ENCODE results near the gene ABCC2.
"Not testable (repeated sequence)": the region's sequence is repeated elsewhere in the genome, so short reads cannot be mapped to it uniquely, and the experiment has no call there.

Gene ABCC2

GRCh38 chr10:99782447-99783286 is at the start of gene ABCC2:
Gene ABCC2, plus strand, starts transcription at chr10:99782640. Its CDS starts 205 bp downstream, at chr10:99782845.
- DNase-seq = no peak

DNA sequence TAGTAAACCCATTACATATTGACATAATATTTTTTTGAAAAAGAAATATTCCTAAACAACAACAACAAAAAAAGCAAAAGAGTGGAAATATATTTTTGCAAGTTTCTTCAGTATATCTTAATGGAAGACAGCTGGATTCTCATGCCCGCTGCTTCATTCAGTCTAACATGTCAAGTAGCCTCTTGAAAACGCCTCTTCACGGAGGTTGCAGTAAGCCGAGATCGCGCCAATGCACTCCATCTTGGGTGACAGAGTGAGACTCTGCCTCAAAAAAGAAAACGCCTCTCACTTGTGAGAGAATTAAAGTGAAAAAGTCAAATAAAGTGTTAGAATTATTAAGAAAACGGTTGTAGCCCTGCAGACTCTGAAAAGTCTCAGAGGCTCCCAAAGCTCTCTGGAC is 49.1 kb upstream of the ABCC2 start:
- DNase-seq = no peak

- not testable (repeated sequence) for DNase-seq
Measured at GRCh38 chr10:99734111-99734510, 48.3 kb upstream of the ABCC2 start.

DNA sequence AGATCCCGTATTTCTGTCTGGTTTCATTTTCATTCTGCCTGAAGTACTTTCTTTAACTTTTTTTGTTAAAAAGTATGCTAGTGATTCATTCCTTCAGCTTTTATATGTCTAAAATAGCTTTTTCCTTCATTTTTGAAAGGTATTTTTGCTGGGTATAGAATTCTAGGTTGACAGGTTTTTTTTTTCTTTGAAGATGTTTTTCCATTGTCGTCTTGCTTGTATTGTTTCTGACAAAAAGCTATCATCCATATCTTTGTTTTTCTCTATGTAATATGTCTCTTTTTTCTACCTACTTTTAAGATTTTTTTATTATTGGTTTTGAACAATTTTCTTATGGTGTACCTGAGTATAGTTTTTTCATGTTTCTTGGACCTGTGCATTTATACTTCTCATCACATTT is 42.2 kb upstream of the ABCC2 start:
- DNase-seq = no peak

GRCh38 chr10:99740933-99741559 is 41.4 kb upstream of the ABCC2 start:
- DNase-seq = no peak

DNA sequence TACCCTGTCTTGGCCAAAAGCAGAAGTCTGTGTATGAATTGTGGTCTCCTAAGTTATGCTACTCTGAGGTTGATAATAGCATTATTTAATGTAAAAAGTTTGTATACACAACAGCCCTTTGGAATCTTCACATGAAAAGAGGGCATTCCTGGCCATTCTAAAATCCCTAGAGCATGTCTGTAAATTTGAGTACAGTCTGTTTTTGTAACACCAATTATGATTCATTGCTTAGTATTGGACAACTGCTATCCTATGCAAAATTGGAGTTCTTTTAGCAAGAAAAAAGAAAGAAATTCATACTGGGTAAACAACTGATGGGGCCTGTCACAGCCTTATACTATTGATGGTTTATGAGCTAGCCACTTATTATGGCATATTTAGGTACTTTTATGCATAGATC is 40.2 kb upstream of the ABCC2 start:
- no peak for DNase-seq

- no peak for DNase-seq
Measured at GRCh38 chr10:99742701-99743100, 39.7 kb upstream of the ABCC2 start.

DNA sequence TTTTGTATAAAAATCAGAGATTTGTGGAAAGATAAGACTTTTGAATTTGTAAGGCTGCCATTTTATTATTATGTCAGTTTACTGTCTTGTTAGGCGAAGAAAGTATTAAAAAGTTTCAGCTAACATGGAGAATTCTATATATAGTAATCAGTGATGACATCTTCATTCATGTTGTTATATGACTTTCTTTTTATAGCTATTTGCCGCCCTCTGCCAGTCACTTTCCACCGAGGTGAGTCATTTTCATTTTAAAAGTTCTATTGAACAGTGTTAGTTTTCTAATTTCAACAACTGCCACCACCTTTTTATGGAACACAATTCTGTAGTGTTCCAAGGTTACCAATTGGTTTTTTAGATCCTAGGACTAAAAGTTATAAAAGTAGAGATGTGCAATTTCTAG is 38.6 kb upstream of the ABCC2 start:
- no peak for DNase-seq

- DNase-seq = not testable (repeated sequence)
Measured at GRCh38 chr10:99746166-99746565, 36.3 kb upstream of the ABCC2 start.

DNA sequence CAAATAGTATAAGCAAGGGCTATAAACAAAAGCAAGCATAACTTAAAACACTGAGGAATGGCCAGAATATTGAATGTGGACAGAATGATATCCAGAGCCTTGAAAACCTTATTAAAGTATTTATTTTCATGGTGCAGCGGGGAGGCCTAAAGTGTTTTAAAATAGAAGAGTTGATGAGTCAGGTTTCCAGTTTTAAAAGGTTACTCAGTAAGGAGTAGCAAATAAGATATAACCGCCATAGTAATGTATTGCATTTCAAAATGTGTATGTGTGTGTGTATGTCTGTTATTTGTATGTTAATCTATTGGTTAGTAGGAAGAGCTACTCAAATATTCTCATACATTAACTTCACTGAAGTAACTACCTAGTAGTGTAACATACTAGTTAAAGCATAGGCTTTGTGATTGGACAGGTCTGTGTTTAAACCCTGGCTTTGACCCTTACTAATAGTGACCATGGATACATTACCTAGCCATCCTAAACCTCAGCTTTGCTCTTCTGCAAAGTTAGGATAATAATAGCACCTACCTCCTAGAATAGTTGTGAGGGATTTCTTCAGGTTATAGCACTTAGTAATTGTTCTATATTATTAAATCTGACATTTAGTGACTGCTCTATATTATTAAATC is 33.5 kb upstream of the ABCC2 start:
- no peak for DNase-seq

DNA sequence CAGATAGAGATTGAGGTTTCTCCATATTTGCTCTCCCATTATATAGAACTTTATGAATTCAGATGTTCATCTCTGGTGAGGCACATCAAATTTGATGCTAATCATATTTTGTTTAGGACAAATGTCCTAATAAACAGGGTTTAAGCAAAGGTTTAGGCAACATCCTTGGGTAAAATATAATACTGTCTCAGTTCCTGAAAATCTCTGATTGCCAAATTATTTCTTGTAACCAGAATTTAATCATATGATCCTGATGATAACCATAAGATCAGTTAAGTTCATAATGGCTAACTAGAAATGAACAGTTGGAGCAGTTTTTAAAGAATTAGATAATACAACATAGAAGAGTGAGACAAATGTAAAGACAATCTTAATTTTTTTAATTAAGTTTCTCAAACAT is 31.8 kb upstream of the ABCC2 start:
- no peak for DNase-seq

GRCh38 chr10:99754670-99755069 is 27.8 kb upstream of the ABCC2 start:
- DNase-seq = no peak

GRCh38 chr10:99756159-99756558 is 26.3 kb upstream of the ABCC2 start:
- no peak for DNase-seq

- DNase-seq = no peak
Measured at GRCh38 chr10:99758211-99758891, 24.1 kb upstream of the ABCC2 start.

DNA sequence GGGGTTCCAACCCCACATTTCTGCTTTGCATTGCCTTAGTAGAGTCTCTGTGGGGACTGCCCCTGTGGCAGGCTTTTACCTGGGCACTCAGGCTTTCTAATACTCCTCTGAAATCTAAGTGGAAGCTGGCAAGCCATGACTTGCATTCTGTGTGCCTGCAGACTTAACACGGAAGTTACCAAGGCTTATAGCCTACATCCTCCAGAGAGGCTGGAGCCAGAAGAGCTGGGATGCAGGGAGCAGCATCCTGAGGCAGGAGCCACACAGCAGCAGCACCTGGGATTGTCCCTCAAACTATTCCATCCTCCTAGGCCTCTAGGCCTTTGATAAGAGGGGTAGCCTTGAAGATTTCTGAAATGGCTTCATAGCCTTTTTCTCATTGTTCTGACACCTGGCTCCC is 22.1 kb upstream of the ABCC2 start:
- DNase-seq = no peak

GRCh38 chr10:99761365-99761764 is 21.1 kb upstream of the ABCC2 start:
- no peak for DNase-seq

DNA sequence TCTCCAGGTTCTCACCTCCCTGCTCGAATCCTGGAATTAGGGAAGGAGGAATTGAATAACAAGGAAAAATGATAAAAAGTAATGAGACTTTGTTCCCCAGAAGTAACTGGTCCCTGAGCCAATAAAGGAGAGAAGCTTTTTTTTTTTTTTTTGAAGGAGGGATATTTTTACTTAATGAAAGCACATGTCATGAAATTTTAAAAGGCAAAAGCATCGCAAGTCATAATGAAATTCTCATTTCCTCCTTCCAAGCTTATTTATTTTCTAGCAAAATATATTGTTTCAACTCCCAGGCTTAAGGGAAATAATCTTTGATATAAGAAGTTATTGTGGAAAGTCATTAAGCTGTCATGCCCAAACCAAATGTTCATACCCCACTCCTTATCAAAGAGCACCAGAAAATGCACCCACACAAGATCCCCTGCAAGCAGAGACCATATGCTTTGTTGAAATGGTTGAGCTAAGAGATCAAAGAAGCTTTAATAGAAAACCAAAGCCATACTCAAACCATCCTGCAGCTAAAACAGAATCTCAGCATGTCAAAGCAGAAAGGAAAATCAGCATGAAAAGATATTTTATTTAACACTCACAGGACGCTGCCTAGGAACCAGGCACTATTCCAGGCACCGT is 16.7 kb upstream of the ABCC2 start:
- no peak for DNase-seq

GRCh38 chr10:99766302-99766681 is 16.1 kb upstream of the ABCC2 start:
- no peak for DNase-seq

GRCh38 chr10:99767901-99768300 is 14.5 kb upstream of the ABCC2 start:
- DNase-seq = no peak

GRCh38 chr10:99768556-99768955 is 13.9 kb upstream of the ABCC2 start:
- no peak for DNase-seq

- no peak for DNase-seq
Measured at GRCh38 chr10:99769706-99770105, 12.7 kb upstream of the ABCC2 start.

GRCh38 chr10:99770408-99771045 is 11.9 kb upstream of the ABCC2 start:
- no peak for DNase-seq

DNA sequence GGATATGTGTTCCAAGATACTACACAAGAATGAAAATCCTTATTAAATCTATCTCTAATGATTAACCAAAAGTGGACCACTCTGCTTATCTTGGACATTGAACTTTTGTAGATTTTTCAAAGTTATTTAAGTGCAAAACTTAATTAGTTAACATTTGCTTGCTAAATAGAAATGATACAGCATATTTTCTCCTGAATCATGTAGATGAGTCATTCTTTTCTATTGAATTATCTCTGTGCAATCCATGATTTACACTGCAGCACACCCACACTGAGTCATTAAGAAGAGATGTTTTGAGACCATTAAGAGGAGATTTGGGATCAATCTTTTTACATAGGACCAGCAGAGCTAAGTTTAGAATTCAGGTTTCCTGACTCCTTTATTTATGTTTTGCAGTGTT is 6.6 kb upstream of the ABCC2 start:
- DNase-seq = no peak
